GM12878 (cell line): ENCODE results near the gene ADGRA3. TPM values are rescaled to one million over a fixed set of nuclear protein-coding genes. Genes with fewer than 3 reads are reported as not detected.

ENCODE experiments used
- ATAC-seq: fragments of 200-7000 bp; cut with Tn5 transposase; 3 replicates; pipeline ENCODE4 v1.9.1; 2020; ENCODE audit warnings: mild to moderate bottlenecking, moderate library complexity
- BruUV-seq: library from RNA; stranded (reverse); fragments of 400-500 nt; replicated peaks from 2 replicates; lab custom pipeline; 2021; lab: Mats Ljungman, UMichigan
- CTCF ChIA-PET: fragments of 300-600 bp; sonication (Branson Sonifier 250); formaldehyde crosslinking; extraction: SDS; loops from one replicate; lab custom pipeline; 2021; ENCODE audit warnings: inconsistent platforms; lab: Yijun Ruan, JAX
- POLR2A ChIA-PET: fragments of 350-600 bp; formaldehyde crosslinking; extraction: SDS; loops from one replicate; lab custom pipeline; 2021; ENCODE audit warnings: inconsistent platforms; lab: Charles Lee
- RAD21 ChIA-PET: fragments of 300-600 bp; sonication (Branson Sonifier 250); formaldehyde crosslinking; loops from one replicate; lab custom pipeline; 2023; ENCODE audit warnings: antibody characterized with exemption; ENCODE audit not compliant: unreplicated experiment; lab: Charles Lee
- SMC1A ChIA-PET: fragments of 300-600 bp; sonication (Branson Sonifier 250); formaldehyde crosslinking; loops from one replicate; lab custom pipeline; 2023; ENCODE audit not compliant: unreplicated experiment, uncharacterized antibody; lab: Charles Lee
- DNase-seq: peaks from one replicate; pipeline ENCODE4 v3.0.0-alpha.2; 2011; ENCODE audit warnings: low read depth, low spot score
- FAIRE-seq: peaks from 3 replicates; lab custom pipeline; 2011; peaks lifted over from hg19 to GRCh38; lab: Jason Lieb, UNC
- H2AFZ ChIP-seq: 2 replicates; pipeline ENCODE4 v1.6.0; 2011; ENCODE audit warnings: low read depth, low read length, control low read depth; ENCODE audit not compliant: control insufficient read depth
- H3K27ac ChIP-seq: 2 replicates; pipeline ENCODE4 v1.5.1; 2011; ENCODE audit warnings: control low read depth; ENCODE audit not compliant: control insufficient read depth, insufficient read depth
- H3K27me3 ChIP-seq, 2 experiments: replicated peaks in 1 of 2; 2 replicates each; pipeline versions ENCODE4 v1.6.0 to v1.6.1; 2011; ENCODE audit warnings: low read length in 1 of 2; ENCODE audit not compliant: control insufficient read depth in 2 of 2, insufficient read depth in 2 of 2
- H3K36me3 ChIP-seq, 2 experiments: 2 replicates each; pipeline ENCODE4 v1.5.1; 2011; ENCODE audit warnings: low read length in 1 of 2; ENCODE audit not compliant: control insufficient read depth in 2 of 2, insufficient read depth in 2 of 2
- H3K4me1 ChIP-seq: 2 replicates; pipeline ENCODE4 v1.6.1; 2011; ENCODE audit warnings: mild to moderate bottlenecking, low read length, moderate library complexity, mixed read lengths; ENCODE audit not compliant: control insufficient read depth, insufficient read depth
- H3K4me2 ChIP-seq: 2 replicates; pipeline ENCODE4 v1.6.0; 2011; ENCODE audit warnings: control low read depth; ENCODE audit not compliant: control insufficient read depth, insufficient read depth
- H3K4me3 ChIP-seq: fragments of 200-600 bp; sonication (generic); 2 replicates; pipeline ENCODE4 v1.5.1; 2016
- H3K79me2 ChIP-seq: 2 replicates; pipeline ENCODE4 v1.6.0; 2011; ENCODE audit warnings: low read length; ENCODE audit not compliant: control insufficient read depth, insufficient read depth
- H3K9ac ChIP-seq: 2 replicates; pipeline ENCODE4 v1.8.0; 2011; ENCODE audit warnings: low read length, control low read depth, mixed read lengths; ENCODE audit not compliant: control insufficient read depth, insufficient read depth
- H3K9me3 ChIP-seq: replicated peaks from 3 replicates; pipeline ENCODE4 v1.5.1; 2011; ENCODE audit warnings: mild to moderate bottlenecking, low read length; ENCODE audit not compliant: control insufficient read depth, insufficient read depth
- H4K20me1 ChIP-seq: 2 replicates; pipeline ENCODE4 v1.6.0; 2011; ENCODE audit not compliant: control insufficient read depth, insufficient read depth
- CHD2 ChIP-seq: IDR thresholded peaks from 2 replicates; pipeline ENCODE4 v1.6.1; 2011; ENCODE audit warnings: low read depth, low read length, improper control_type of control experiment, borderline replicate concordance
- ETV6 ChIP-seq, 2 experiments: fragments of 450-650 bp in 1 of 2; IDR thresholded peaks in 1 of 2; conservative IDR thresholded peaks in 1 of 2; 2 replicates each; pipeline ENCODE4 v1.6.1; 2014; ENCODE audit warnings: antibody characterized with exemption in 1 of 2, borderline replicate concordance in 1 of 2, low read depth in 1 of 2, mild to moderate bottlenecking in 1 of 2, moderate library complexity in 1 of 2
- FOS ChIP-seq: IDR thresholded peaks from 3 replicates; pipeline ENCODE4 v1.6.1; 2011; ENCODE audit warnings: borderline replicate concordance; ENCODE audit not compliant: insufficient read length; ENCODE audit errors: extremely low read depth
- NR2F1 ChIP-seq: fragments of 450-650 bp; conservative IDR thresholded peaks from 2 replicates; pipeline ENCODE4 v1.6.1; 2017; ENCODE audit warnings: mild to moderate bottlenecking
- SMAD1 ChIP-seq: fragments of 450-650 bp; IDR thresholded peaks from 2 replicates; pipeline ENCODE4 v1.6.1; 2018; ENCODE audit warnings: mild to moderate bottlenecking, low read depth; ENCODE audit not compliant: partially characterized antibody
- SMARCA5 ChIP-seq: fragments of 450-650 bp; IDR thresholded peaks from 2 replicates; pipeline ENCODE4 v1.6.1; 2017; ENCODE audit warnings: mild to moderate bottlenecking
- SREBF2 ChIP-seq: IDR thresholded peaks from 2 replicates; pipeline ENCODE4 v1.6.1; 2012; ENCODE audit warnings: mild to moderate bottlenecking, low read length
- ZBED1 ChIP-seq: IDR thresholded peaks from 2 replicates; pipeline ENCODE4 v1.6.1; 2016; ENCODE audit warnings: borderline replicate concordance
- WGBS: methylation state at CpG from one replicate; pipeline ENCODE4 v1.1.6; 2016; ENCODE audit warnings: low lambda C conversion rate; ENCODE audit not compliant: insufficient replicate concordance, insufficient coverage; ENCODE audit errors: missing lambda C conversion rate; 5-methylcytosine and 5-hydroxymethylcytosine counted together
- in situ Hi-C: fragments of 300-500 bp; cut with MboI; formaldehyde crosslinking; loops from 9 replicates; pipeline ENCODE4 v1.14.3; 2018; ENCODE audit warnings: mixed read lengths
- intact Hi-C: fragments of 100-400 bp; cut with micrococcal nuclease; formaldehyde crosslinking; loops from one replicate; pipeline ENCODE4 v1.14.2; 2022; ENCODE audit not compliant: unreplicated experiment
- polyA plus RNA-seq, 11 experiments: library from polyadenylated mRNA; depleted of rRNA in 4 of 11; unstranded in 6 of 11; stranded (reverse) in 5 of 11; fragments of >200 nt; fragmentation: Nextera tagmentation in 4 of 11; fragmentation: Illumina TruSeq in 1 of 11; extraction: Ambion mirVana in 4 of 11; extraction: Trizol in 1 of 11; gene quantifications; 1 replicate in 1 of 11; 2 replicates in 10 of 11; pipeline versions ENCODE4 v1.2.1 to v1.2.3, GENCODE V29; 2011 to 2016; ENCODE audit warnings: inconsistent platforms in 2 of 11, missing spikeins in 2 of 11, low read depth in 1 of 11
- total RNA-seq, 4 experiments: library from RNA; depleted of rRNA in 3 of 4; stranded (reverse); fragments of >200 nt in 3 of 4; fragmentation: Illumina TruSeq in 1 of 4; extraction: Trizol in 1 of 4; gene quantifications; 2 replicates each; pipeline versions ENCODE4 v1.2.1 to v1.2.3, GENCODE V29; 2013 to 2021
- TF ChIP-seq, protein P1 (sequence below): fragments of 450-650 bp; IDR thresholded peaks from 2 replicates; pipeline ENCODE4 v1.6.1; 2017; ENCODE audit warnings: mild to moderate bottlenecking, low read depth, inconsistent platforms; ENCODE audit not compliant: poor library complexity, severe bottlenecking
- TF ChIP-seq, protein P2 (sequence below): fragments of 450-650 bp; IDR thresholded peaks from 2 replicates; pipeline ENCODE4 v1.6.1; 2017; ENCODE audit warnings: antibody characterized with exemption, mild to moderate bottlenecking, moderate library complexity
- TF ChIP-seq, protein P3 (sequence below): fragments of 450-650 bp; IDR thresholded peaks from 2 replicates; pipeline ENCODE4 v1.6.1; 2016; ENCODE audit warnings: mild to moderate bottlenecking
- TF ChIP-seq, protein P4 (sequence below): IDR thresholded peaks from 2 replicates; pipeline ENCODE4 v1.6.1; 2011; ENCODE audit warnings: low read depth, mild to moderate bottlenecking, low read length, moderate library complexity, borderline replicate concordance; ENCODE audit errors: extremely low read depth

The ADGRA3 gene
- total and polyA plus RNA-seq, 10 of the 15 experiments (the other 5 are each of a cell fraction or from before 2014, with no cell fraction given) = 0.24 to 66.2 (median 2.5) TPM

DNA sequence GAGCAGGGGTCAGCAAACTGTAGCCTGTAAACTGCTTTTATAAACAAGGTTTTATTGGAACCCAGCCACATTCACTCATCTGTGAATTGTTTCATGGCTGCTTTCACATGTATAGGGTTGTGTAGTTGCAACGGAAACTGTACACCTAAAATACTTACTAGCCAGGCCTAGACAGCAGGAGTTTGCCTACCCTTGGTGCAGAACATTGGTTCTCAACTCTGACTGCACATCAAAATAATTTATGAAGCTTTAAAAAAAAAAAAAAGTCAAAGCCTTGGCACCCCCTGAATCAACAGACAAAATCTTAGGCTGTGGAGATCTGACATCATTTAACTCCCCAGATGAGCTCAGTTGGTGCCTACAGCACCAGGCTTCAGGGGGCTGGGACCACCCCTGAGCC is 27.8 kb downstream of the ADGRA3 start (continued):
- TF ChIP-seq, protein P1, sequence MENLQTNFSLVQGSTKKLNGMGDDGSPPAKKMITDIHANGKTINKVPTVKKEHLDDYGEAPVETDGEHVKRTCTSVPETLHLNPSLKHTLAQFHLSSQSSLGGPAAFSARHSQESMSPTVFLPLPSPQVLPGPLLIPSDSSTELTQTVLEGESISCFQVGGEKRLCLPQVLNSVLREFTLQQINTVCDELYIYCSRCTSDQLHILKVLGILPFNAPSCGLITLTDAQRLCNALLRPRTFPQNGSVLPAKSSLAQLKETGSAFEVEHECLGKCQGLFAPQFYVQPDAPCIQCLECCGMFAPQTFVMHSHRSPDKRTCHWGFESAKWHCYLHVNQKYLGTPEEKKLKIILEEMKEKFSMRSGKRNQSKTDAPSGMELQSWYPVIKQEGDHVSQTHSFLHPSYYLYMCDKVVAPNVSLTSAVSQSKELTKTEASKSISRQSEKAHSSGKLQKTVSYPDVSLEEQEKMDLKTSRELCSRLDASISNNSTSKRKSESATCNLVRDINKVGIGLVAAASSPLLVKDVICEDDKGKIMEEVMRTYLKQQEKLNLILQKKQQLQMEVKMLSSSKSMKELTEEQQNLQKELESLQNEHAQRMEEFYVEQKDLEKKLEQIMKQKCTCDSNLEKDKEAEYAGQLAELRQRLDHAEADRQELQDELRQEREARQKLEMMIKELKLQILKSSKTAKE = no peak
- TF ChIP-seq SMARCA5 (no peak), SMAD1 (no peak), NR2F1 (no peak)

DNA sequence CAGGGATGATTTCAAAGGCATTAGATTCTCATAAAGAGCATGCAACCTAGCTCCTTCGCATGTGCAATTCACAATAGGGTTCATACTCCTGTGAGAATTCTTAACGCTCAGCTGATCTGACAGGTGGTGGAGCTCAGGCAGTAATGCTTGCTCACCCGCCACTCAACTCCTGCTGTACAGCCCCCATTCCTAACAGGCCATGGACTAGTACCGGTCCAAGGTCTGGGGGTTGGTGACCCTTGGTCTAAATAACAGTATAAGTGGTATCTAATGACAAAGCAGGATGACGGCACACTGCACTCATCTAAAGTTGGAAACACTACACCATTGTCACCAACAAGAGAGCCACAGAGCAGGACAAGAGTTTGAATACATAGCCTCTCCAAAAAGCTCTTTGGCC is 28.5 kb downstream of the ADGRA3 start:
- H3K4me2 ChIP-seq = no peak overlapping the region
- H3K79me2 ChIP-seq = no peaks in the 10 kb centered on the region
- WGBS = 44% methylated on average over 5 of the region's 5 CpGs
- SMC1A ChIA-PET = interaction anchor here (0.9 to 15.8 kb wide), 12 partner anchors 10 to 118 kb away, joined by 3 to 272 read pairs (median 5); no protein-coding TSS in a partner anchor
- H3K9me3 ChIP-seq = no peaks in the 10 kb centered on the region
- in situ Hi-C loops (no loop called here), intact Hi-C loops (no loop called here)
- peak; percentile 27 for ATAC-seq
- H4K20me1 ChIP-seq = no peaks in the 10 kb centered on the region
- H3K36me3 ChIP-seq = no peaks in the 10 kb centered on the region
- no peak overlapping the region for H2AFZ ChIP-seq
- H3K27me3 ChIP-seq = no peaks in the 10 kb centered on the region
- H3K4me3 ChIP-seq = no peak overlapping the region
- no peak for DNase-seq
- POLR2A ChIA-PET = interaction anchor here (0.7 to 7.2 kb wide), 11 partner anchors 9 to 108 kb away, joined by 3 to 59 read pairs (median 6); partner anchors contain the start of gene ADGRA3
- H3K4me1 ChIP-seq = no peaks in the 10 kb centered on the region
- RAD21 ChIA-PET = interaction anchor here (0.9 to 8.3 kb wide), 16 partner anchors 11 to 122 kb away, joined by 3 to 72 read pairs (median 6); no protein-coding TSS in a partner anchor
- CTCF ChIA-PET = interaction anchor here (1.0 to 3.2 kb wide), 6 partner anchors 8 to 52 kb away, joined by 3 to 23 read pairs (median 4); no protein-coding TSS in a partner anchor
- BruUV-seq = no TSS peak
- no peak overlapping the region for H3K27ac ChIP-seq
- FAIRE-seq = no peak
- H3K9ac ChIP-seq = no peak overlapping the region
- TF ChIP-seq, protein P2, sequence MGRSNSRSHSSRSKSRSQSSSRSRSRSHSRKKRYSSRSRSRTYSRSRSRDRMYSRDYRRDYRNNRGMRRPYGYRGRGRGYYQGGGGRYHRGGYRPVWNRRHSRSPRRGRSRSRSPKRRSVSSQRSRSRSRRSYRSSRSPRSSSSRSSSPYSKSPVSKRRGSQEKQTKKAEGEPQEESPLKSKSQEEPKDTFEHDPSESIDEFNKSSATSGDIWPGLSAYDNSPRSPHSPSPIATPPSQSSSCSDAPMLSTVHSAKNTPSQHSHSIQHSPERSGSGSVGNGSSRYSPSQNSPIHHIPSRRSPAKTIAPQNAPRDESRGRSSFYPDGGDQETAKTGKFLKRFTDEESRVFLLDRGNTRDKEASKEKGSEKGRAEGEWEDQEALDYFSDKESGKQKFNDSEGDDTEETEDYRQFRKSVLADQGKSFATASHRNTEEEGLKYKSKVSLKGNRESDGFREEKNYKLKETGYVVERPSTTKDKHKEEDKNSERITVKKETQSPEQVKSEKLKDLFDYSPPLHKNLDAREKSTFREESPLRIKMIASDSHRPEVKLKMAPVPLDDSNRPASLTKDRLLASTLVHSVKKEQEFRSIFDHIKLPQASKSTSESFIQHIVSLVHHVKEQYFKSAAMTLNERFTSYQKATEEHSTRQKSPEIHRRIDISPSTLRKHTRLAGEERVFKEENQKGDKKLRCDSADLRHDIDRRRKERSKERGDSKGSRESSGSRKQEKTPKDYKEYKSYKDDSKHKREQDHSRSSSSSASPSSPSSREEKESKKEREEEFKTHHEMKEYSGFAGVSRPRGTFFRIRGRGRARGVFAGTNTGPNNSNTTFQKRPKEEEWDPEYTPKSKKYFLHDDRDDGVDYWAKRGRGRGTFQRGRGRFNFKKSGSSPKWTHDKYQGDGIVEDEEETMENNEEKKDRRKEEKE = no peak
- no peak for TF ChIP-seq SMAD1
- no peak for TF ChIP-seq ZBED1
- TF ChIP-seq, protein P3, sequence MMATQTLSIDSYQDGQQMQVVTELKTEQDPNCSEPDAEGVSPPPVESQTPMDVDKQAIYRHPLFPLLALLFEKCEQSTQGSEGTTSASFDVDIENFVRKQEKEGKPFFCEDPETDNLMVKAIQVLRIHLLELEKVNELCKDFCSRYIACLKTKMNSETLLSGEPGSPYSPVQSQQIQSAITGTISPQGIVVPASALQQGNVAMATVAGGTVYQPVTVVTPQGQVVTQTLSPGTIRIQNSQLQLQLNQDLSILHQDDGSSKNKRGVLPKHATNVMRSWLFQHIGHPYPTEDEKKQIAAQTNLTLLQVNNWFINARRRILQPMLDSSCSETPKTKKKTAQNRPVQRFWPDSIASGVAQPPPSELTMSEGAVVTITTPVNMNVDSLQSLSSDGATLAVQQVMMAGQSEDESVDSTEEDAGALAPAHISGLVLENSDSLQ = peak; percentile 73
- no peak for TF ChIP-seq ETV6 (conservative IDR thresholded peaks at IDR 0.05 in 1 of 2, IDR thresholded peaks at IDR 0.05 in 1 of 2; ENCODE audit: borderline replicate concordance in 1 of 2, low read depth in 1 of 2)
- TF ChIP-seq NR2F1 = peak; percentile 18; the same call in 1 of the 2 replicates
- TF ChIP-seq, protein P1 = no peak
- no peak for TF ChIP-seq CHD2
- TF ChIP-seq FOS = no peak
- TF ChIP-seq, protein P4, sequence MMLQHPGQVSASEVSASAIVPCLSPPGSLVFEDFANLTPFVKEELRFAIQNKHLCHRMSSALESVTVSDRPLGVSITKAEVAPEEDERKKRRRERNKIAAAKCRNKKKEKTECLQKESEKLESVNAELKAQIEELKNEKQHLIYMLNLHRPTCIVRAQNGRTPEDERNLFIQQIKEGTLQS = no peak
- no peak for TF ChIP-seq SMARCA5
- no peak for TF ChIP-seq SREBF2
